GM10266 (cell line): Measurements from ENCODE around the gene CCR7.
"Not testable (repeated sequence)": the region's sequence is repeated elsewhere in the genome, so short reads cannot be mapped to it uniquely, and the experiment has no call there.

Experiments used
- DNase-seq: peaks from one replicate; pipeline ENCODE4 v3.0.0; 2012; ENCODE audit errors: extremely low spot score
- CTCF ChIP-seq: IDR thresholded peaks from 2 replicates; pipeline ENCODE4 v1.5.1; 2012; ENCODE audit warnings: mild to moderate bottlenecking, low read depth; ENCODE audit not compliant: control insufficient read depth, insufficient read depth; ENCODE audit errors: missing control alignments

The CCR7 gene

GRCh38 chr17:40590742-40591141 is 25.5 kb upstream of the CCR7 start:
- no peak for DNase-seq
- no peak for TF ChIP-seq CTCF

GRCh38 chr17:40588552-40588951 is 23.3 kb upstream of the CCR7 start:
- TF ChIP-seq CTCF, result no peak
- DNase-seq, result no peak

- DNase-seq, result not testable (repeated sequence)
Observed at GRCh38 chr17:40586264-40586663, 21.0 kb upstream of the CCR7 start.

- DNase-seq, result not testable (repeated sequence)
Observed at GRCh38 chr17:40584950-40585349, 19.7 kb upstream of the CCR7 start.

DNA sequence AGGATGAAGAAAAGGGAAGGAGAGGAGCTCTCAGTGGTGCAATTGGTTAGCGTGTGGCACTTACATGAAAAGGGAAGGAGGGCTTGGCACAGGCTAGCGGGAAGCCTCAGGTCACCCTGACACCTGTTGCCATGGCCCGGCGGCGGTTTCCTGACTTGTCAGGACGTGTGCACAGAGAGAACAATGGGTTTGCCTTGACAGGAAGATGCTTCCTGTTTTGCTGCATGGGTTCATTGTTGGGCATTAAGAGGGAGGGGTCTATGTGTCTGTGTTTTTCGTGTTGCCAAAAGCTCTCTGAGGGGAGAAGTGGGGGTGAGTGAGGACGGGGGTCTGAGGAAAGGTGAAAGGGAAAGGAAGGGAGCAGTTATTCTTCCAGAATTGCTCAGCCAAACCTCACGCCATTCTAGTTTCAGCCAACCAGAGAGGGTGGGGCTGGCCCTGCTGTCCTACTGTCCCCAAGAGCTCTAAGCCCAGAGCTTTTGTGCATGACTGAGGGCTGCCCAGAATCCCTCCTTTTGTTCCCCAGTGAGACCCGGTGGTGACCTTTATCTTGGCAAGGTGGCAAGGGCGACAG is 17.1 kb upstream of the CCR7 start:
- peak; percentile 46 for DNase-seq
- TF ChIP-seq CTCF, result no peak

DNA sequence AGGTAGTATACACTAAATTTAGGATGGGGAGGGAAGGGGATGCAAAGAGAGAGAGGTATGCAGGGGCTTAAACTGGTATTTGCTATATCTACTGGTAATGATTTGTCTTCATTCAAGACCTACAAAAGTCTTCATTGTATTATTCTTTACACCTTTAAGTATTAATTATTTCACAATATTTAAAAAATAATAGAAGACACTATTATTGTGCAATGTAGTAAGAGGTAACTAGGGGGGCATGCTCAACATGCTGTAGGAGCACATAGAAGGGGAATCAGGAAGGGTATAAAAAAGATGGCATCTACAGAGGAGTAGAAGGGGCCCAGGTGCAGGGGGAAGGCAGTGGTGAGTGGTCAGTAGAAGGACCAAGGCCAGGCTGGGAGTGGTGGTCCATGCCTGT is 14.9 kb upstream of the CCR7 start:
- no peak for TF ChIP-seq CTCF
- no peak for DNase-seq

GRCh38 chr17:40579471-40579870 is 14.2 kb upstream of the CCR7 start:
- no peak for DNase-seq
- TF ChIP-seq CTCF, result no peak

DNA sequence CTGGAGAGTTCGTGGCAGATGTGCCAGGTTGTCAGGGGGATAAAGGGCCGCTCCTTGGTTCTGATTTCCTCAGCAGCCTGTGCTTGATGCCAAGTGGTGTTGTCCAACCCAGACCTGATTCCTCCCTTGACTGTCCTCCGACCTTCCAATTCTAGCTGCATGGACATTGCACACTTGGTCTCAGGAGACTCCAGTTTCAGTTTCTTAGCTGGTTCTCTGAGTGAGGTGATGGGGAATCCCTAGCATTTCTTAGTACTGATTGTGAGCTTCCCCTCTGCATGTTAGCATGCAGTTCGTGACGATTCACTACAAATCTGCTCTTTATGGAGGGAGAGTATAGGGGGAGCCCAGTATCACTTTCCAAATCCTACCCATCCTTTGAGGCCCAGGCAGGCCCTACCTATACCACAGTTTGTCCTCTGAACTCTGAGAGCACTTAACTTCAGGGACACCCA is 12.4 kb upstream of the CCR7 start:
- DNase-seq, result peak; percentile 62
- TF ChIP-seq CTCF, result no peak
